ENCODE results near the gene ANO2.

Gene ANO2

GRCh38 chr12:5581616-5582015, 363.4 kb downstream of the ANO2 start:
- DNase-seq (ENCODE audit: low read depth): no peak

GRCh38 chr12:5581019-5581418, 364.0 kb downstream of the ANO2 start:
- no peak for DNase-seq (ENCODE audit: low read depth)

DNA sequence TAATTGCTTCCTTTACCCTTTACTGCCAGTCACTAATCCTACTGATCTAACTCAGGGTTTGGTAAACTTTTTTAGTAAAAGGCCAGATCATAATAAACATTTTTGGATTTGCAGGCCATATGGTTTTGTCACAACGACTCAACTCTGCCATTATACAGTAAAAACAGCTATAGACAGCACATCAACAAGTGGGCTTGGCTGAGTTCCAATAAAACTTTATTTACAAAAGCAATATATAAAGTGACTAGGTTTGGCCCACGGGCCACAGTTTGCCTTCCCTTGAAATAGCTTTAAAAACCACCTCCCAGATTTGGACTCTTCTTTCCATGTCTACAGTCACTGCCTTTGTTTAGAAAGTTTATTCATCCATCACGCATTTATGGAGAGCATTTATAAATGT, 366.3 kb downstream of the ANO2 start:
- DNase-seq (ENCODE audit: low read depth): no peak

DNA sequence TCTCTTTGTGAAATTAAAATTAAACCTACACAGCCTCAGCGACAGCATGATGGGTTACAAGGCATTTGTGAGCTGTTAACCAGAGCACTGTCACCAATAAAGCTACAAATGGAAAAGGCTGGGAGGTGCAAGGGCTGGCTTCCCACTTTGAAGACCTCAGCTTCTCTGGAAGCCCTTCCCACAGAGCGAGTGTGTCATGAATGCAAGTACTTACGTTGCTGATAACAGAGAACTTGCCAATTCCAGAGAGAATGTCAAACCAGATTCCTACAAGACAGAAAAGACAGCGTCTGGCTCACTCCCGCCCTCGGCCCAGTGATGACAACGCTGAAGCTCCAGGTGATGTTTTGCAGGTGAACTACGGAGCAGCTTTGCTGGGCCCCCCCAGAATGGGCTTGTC, 367.3 kb downstream of the ANO2 start:
- no peak for DNase-seq (ENCODE audit: low read depth)

GRCh38 chr12:5577211-5577612, 367.8 kb downstream of the ANO2 start:
- DNase-seq (ENCODE audit: low read depth): no peak

- no peak for DNase-seq (ENCODE audit: low read depth)
Measured at GRCh38 chr12:5575987-5576386, 369.1 kb downstream of the ANO2 start.

DNA sequence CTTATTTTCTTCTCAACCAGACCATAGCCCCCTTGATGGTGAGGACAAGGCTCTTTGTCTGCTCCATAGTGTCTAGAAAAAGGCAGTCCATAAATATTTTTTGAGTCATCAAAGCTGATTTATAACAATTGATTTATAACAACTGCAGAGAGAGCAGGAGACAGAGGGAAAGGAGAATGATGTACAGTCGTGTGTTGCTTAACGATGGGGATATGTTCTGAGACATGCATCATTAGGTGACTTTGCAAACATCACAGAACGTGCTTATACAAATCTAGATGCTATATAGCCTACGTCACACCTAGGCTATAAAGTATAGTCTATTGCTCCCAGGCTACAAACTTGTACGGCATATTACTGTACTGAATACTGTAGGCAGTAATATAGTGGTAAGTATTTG, 369.8 kb downstream of the ANO2 start:
- DNase-seq (ENCODE audit: low read depth): no peak

- DNase-seq (ENCODE audit: low read depth): no peak
Measured at GRCh38 chr12:5573390-5573789, 371.7 kb downstream of the ANO2 start.

DNA sequence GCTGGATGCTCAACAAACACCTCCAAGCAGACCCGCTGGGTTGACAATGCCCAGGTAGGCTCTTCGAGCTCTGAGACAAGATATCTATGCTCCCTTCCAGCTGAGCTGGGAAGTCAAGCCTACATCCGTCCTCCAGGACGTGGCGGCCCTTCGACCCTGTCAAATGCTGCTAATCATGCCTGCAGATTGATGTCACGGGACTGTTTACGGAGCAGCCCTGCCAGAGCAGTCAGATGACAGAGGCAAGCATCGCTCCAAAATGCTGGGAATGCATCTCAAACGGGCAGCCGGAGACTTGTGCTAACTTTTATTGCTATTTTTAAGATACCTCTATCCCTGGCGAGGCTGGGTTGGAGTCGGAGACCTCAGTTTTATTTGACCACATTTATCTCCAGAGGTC, 373.9 kb downstream of the ANO2 start:
- DNase-seq (ENCODE audit: low read depth): no peak

DNA sequence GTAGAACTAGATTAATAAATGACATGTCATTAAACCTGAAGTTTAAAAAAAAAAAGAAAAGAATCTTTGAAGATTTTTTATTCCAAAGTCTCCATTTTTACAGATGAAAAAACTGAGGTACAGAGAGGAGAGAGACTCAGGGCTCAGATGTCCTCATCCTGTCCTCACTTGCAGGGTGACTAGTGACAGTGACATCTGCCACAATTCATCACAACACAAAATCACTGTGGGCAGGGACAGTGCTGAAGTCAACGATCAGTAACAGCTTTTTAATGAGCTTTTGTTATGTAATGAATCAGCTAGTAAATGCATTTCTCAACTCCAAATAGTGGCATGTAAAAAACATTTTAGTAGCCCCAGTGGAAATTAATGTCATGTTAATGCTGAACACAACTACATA, 374.6 kb downstream of the ANO2 start:
- DNase-seq (ENCODE audit: low read depth): no peak

DNA sequence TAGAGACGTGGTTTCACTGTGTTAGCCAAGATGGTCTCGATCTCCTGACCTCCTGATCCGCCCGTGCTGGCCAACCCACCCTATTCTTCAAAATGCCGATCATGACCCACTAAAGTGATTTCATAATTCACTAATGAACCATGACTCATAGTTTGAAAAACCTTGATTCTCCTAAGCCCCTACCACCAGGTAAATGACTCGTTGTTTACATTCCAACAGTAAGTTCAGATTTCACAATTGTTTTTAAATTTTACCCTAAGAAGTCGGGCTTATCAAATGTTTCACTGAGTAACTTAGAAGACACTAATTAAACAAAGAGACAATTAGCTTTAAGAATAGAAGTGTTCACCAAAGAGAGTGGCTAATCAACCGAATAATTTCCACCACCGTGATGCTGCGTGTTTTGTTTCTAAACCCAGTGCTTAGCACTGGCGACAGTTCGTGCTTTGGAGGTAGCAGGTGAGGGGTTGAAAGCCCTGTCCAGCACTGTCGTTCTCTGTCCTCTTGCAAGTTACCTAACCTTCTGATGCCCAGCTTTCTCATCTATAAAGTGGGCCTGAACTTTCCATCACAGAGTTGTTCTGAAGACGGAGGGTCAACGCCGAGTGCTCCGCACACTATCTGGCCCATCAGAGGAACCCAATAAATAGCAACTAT, 376.6 kb downstream of the ANO2 start:
- no peak for DNase-seq (ENCODE audit: low read depth)

DNA sequence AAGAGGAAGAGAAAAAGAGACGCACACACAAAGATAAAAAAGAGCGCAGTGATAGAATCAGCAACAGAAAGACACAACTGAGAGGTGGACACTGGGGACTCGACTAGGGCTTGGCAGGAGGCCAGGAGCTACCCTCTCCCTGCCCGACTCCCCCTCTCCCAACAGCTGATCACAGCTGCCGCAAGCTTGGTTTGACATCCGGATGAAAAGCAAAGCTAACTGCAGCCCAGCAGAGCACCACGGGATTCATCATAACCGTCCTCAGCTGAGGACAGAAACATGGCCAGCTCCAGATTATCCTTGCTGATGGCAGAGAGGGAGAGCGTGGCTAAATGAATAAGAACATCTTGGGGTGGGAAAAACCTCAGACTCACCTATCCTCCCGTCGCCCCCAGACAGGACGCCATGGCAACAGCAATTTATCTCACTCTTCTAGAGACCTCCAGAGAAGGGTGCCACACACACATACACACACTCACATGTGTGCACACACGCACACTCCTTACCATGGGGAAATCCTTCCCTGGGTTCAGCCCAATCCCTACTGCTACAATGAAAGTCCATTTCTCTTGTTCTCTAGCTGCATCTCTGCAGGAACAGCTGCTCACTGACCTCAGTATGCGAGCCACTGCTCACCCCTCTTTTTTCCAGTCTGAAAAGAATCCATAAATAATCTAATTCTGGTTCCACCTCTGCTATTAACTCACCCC, 377.9 kb downstream of the ANO2 start:
- DNase-seq (ENCODE audit: low read depth): no peak

DNA sequence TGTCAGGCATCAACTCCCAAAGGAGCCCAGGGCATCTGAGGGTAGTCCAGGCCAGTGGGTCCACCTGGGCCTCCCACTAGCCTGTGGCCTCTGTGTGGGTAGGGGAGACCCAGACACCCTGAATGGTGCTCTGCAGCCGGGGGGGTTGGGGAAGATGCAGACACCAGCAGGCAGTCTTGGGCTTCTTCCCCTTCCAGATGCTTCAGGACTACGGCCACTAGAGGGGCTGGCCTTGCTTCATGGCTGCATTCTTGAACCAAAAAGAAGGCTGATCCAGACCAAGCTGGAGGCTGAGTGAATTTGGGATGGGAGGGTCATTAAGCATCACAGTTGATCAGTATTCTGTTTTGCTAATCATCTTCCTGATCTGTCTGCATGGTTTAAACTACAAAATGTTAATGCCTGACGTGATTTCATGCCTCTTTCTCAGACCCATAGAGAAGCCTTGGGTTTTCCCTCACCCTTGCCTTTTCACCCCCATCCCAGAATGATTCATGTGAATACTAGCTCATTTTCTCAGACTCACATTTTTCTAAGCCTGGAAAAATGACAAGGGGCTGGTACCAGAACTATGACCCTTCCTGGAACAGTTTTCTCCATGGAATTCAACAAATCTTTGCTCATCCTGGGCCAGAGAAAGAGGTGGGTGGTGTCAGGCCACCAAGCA, 379.0 kb downstream of the ANO2 start:
- DNase-seq (ENCODE audit: low read depth): no peak

DNA sequence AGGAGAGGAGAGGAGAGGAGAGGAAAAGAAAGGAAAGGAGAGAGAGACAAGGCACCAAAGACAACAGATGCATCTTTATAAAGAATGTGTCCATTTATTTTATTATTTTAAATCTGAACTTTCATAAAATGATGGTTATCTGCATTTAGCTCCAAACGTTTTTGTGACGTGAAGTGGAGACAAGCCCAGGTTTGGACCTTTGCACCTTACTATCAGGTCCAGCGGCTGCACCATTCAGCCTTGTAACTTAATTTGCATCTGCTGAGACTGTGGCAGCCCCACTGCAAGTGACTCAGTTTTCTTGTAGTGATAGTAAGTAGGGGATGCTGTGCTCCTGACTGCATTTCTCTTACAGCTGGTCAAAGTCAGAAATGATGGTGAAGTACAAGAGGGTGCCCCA, 382.5 kb downstream of the ANO2 start:
- DNase-seq (ENCODE audit: low read depth): no peak

DNA sequence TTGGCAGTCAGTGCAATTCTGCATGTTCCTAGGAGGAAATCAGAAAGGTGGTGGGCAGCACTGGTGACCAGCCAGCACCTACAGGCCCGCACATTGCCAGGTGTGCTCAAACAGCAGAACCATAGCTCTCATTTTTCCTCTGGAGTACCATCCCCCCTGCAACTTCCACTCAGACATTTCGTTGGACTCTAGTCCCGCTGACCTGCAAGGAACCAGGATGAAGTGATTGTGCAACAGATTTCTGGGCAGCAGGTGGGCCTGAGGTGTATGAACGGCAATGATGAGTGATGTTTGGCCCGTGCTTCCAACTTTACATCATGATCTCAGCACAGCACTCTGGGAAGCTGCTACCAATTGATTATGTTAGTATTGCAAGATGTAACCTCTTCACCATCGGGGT, 383.2 kb downstream of the ANO2 start:
- no peak for DNase-seq (ENCODE audit: low read depth)

GRCh38 chr12:5561057-5561456, 384.0 kb downstream of the ANO2 start:
- DNase-seq (ENCODE audit: low read depth): no peak

DNA sequence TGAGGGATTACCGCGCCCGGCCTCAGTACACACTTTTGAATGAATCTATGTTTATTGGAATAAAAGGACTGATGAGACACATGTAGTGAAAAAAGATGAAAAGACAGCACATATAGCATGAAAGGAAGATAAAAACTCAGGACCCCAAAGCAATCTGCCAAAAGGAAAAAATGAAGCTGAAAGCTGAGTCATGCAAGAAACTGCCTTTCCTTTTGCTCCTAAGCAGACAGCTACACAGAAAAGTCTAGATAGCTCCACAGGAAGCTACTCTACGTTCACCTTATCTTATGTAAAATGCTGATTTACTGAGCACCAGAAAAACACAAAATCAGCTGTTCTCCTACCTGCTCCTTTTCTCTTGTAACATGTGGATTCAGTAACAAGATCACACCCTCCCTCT, 384.8 kb downstream of the ANO2 start:
- no peak for DNase-seq (ENCODE audit: low read depth)

- DNase-seq (ENCODE audit: low read depth): no peak
Measured at GRCh38 chr12:5557906-5558305, 387.2 kb downstream of the ANO2 start.

DNA sequence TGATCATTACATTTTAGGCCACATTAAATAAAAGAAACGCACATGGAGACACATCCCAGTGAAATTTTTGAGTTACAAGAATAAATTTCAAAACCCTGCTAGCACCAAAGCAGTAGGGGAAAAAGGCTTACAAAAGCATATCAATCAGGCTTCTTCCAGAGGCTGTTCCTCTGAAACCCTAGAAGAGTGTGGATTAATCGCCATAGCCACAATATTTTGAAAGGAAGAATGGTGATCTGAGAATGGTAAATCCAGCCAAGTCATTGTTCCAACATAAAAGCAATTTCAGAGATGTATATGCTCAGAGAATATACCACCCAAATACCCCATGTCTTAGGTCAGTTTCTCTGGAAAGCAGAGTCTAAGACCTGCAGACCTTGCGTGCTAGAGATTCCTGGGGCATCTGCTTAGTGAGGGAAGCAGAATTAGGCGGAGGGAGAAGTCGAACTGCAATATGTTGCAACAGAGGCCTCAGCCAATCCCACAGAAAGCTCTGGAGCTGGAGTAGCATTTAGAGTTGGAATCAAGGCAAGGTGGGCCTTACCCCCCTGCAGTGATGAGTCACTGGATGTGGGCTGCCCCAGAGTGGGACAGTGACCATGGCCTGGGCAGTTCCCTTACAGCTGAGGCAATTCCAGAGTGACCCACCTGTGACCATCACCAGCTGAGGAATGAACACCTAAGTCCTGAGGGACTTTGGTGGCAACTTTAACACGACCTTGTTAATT, 387.9 kb downstream of the ANO2 start:
- DNase-seq (ENCODE audit: low read depth): no peak

DNA sequence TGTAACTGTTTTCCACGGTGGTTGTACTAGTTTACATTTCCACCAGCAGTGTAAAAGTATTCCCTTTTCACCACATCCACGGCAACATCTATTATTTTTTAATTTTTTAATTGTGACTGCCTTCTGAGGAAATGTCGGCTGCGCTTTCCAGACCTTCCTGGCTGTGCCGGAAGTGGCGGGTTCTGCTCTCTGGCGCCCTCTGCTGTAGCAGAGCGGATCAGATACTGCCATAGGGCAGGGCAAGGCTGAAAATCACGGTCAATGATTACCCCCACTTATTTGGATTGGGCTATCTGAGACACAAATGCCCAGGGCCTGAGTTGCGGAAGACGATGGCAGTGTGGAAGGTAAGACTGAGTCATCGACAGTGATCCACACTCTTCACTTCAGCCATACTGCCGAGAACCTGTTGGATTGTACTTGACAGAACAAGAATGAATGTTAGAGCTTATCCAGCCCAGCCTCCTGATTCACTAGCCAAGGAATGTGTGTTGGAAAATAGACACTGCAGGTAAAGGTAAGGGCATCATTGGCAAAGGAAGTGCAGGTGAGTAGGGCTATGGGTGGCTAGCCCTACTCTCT, 388.9 kb downstream of the ANO2 start:
- no peak for DNase-seq (ENCODE audit: low read depth)

DNA sequence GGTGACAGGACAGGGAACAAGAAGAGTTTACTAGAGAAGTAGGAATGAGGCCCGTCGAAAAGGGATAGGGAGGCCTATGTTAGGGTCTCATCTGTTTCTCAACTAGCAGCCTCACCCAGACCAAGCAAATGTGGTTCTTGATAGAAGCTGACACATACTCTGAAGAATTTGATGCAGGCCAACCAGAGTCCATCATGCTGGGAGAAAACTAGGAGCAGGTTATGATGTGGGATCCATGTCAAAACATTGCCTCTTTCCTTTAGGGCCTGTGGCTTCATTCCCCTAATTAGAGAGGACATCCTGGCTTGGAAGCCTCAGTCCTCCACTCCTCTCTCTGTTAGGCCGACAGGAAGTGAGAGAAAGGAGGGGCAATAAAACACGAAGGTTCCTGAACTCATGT, 390.3 kb downstream of the ANO2 start:
- no peak for DNase-seq (ENCODE audit: low read depth)

- DNase-seq (ENCODE audit: low read depth): no peak
Measured at GRCh38 chr12:5549011-5549410, 396.0 kb downstream of the ANO2 start.

Data from stimulated activated CD8-positive, alpha-beta memory T cell treated with anti-CD3 and anti-CD28 coated beads, Interleukin-7, amount 100 ng/mL, for 24 hours (primary cell).